ENCODE data around the gene MLLT10.
"Not testable (repeated sequence)": the region's sequence is repeated elsewhere in the genome, so short reads cannot be mapped to it uniquely, and the experiment has no call there.

The MLLT10 gene

GRCh38 chr10:21628645-21629044, 94.6 kb downstream of the MLLT10 start:
- DNase-seq (ENCODE audit: extremely low read depth in 1 of 2, low read depth in 1 of 2): not testable (repeated sequence)

- no peak for DNase-seq (ENCODE audit: extremely low read depth in 1 of 2, low read depth in 1 of 2)
Measured at GRCh38 chr10:21634599-21635365, 100.8 kb downstream of the MLLT10 start.

GRCh38 chr10:21637795-21638194, 103.8 kb downstream of the MLLT10 start:
- no peak for DNase-seq (ENCODE audit: extremely low read depth in 1 of 2, low read depth in 1 of 2)

GRCh38 chr10:21638681-21639080, 104.6 kb downstream of the MLLT10 start:
- DNase-seq (ENCODE audit: extremely low read depth in 1 of 2, low read depth in 1 of 2): no peak

- DNase-seq (ENCODE audit: extremely low read depth in 1 of 2, low read depth in 1 of 2): no peak
Measured at GRCh38 chr10:21648040-21648439, 114.0 kb downstream of the MLLT10 start.

GRCh38 chr10:21649454-21649872, 115.4 kb downstream of the MLLT10 start:
- DNase-seq (ENCODE audit: extremely low read depth in 1 of 2, low read depth in 1 of 2): no peak

GRCh38 chr10:21650353-21650752, 116.3 kb downstream of the MLLT10 start:
- no peak for DNase-seq (ENCODE audit: extremely low read depth in 1 of 2, low read depth in 1 of 2)

GRCh38 chr10:21655236-21655635, 121.2 kb downstream of the MLLT10 start:
- DNase-seq (ENCODE audit: extremely low read depth in 1 of 2, low read depth in 1 of 2): no peak

- DNase-seq (ENCODE audit: extremely low read depth in 1 of 2, low read depth in 1 of 2): no peak
Measured at GRCh38 chr10:21655687-21656086, 121.7 kb downstream of the MLLT10 start.

- DNase-seq (ENCODE audit: extremely low read depth in 1 of 2, low read depth in 1 of 2): no peak
Measured at GRCh38 chr10:21661087-21661486, 127.1 kb downstream of the MLLT10 start.

- DNase-seq (ENCODE audit: extremely low read depth in 1 of 2, low read depth in 1 of 2): no peak
Measured at GRCh38 chr10:21661935-21662334, 127.9 kb downstream of the MLLT10 start.

GRCh38 chr10:21662635-21663034, 128.6 kb downstream of the MLLT10 start:
- DNase-seq (ENCODE audit: extremely low read depth in 1 of 2, low read depth in 1 of 2): no peak

- no peak for DNase-seq (ENCODE audit: extremely low read depth in 1 of 2, low read depth in 1 of 2)
Measured at GRCh38 chr10:21668831-21669230, 134.8 kb downstream of the MLLT10 start.

- DNase-seq (ENCODE audit: extremely low read depth in 1 of 2, low read depth in 1 of 2): no peak
Measured at GRCh38 chr10:21670391-21670790, 136.4 kb downstream of the MLLT10 start.

- DNase-seq (ENCODE audit: extremely low read depth in 1 of 2, low read depth in 1 of 2): no peak
Measured at GRCh38 chr10:21673668-21674067, 139.6 kb downstream of the MLLT10 start.

GRCh38 chr10:21675157-21675796, 141.2 kb downstream of the MLLT10 start:
- DNase-seq (ENCODE audit: extremely low read depth in 1 of 2, low read depth in 1 of 2): no peak

- no peak for DNase-seq (ENCODE audit: extremely low read depth in 1 of 2, low read depth in 1 of 2)
Measured at GRCh38 chr10:21677551-21677950, 143.5 kb downstream of the MLLT10 start.

- DNase-seq (ENCODE audit: extremely low read depth in 1 of 2, low read depth in 1 of 2): no peak
Measured at GRCh38 chr10:21681156-21681555, 147.1 kb downstream of the MLLT10 start.

GRCh38 chr10:21687266-21688008, 153.4 kb downstream of the MLLT10 start:
- no peak for DNase-seq (ENCODE audit: extremely low read depth in 1 of 2, low read depth in 1 of 2)

GRCh38 chr10:21688009-21688332, 153.9 kb downstream of the MLLT10 start:
- DNase-seq (ENCODE audit: extremely low read depth in 1 of 2, low read depth in 1 of 2): no peak

GRCh38 chr10:21688870-21689269, 154.8 kb downstream of the MLLT10 start:
- no peak for DNase-seq (ENCODE audit: extremely low read depth in 1 of 2, low read depth in 1 of 2)

GRCh38 chr10:21689881-21690280, 155.8 kb downstream of the MLLT10 start:
- no peak for DNase-seq (ENCODE audit: extremely low read depth in 1 of 2, low read depth in 1 of 2)
